Measurements from ENCODE around the gene MFSD8.
A peak's percentile ranks its signal among the peaks of the same experiment; 100 is the strongest.
"Not testable (repeated sequence)": the region's sequence is repeated elsewhere in the genome, so short reads cannot be mapped to it uniquely, and the experiment has no call there.

The MFSD8 gene

GRCh38 chr4:127975121-127975770, 10.3 kb upstream of the MFSD8 start:
- no peaks in the 10 kb centered on the region for H3K27me3 ChIP-seq (ENCODE audit: control insufficient read depth, insufficient read depth, low read length)

GRCh38 chr4:127970925-127971324, 6.0 kb upstream of the MFSD8 start:
- not testable (repeated sequence) for H3K4me1 ChIP-seq (ENCODE audit: control insufficient read depth, insufficient read depth, low read length); H3K27me3 ChIP-seq (ENCODE audit: control insufficient read depth, insufficient read depth, low read length); H3K36me3 ChIP-seq (ENCODE audit: control insufficient read depth, insufficient read depth, low read length); H3K9ac ChIP-seq (ENCODE audit: low read depth, low read length); H3K4me3 ChIP-seq (ENCODE audit: low read depth, low read length); H3K9me3 ChIP-seq (ENCODE audit: control insufficient read depth, insufficient read depth, low read length)

More at GRCh38 chr4:127975121-127975770, 10.3 kb upstream of the MFSD8 start:
- no peaks in the 10 kb centered on the region for H3K36me3 ChIP-seq (ENCODE audit: control insufficient read depth, insufficient read depth, low read length)
- no peak overlapping the region for H3K9ac ChIP-seq (ENCODE audit: low read depth, low read length)
- no peaks in the 10 kb centered on the region for H3K9me3 ChIP-seq (ENCODE audit: control insufficient read depth, insufficient read depth, low read length)
- H3K4me1 ChIP-seq (ENCODE audit: control insufficient read depth, insufficient read depth, low read length) = no peaks in the 10 kb centered on the region
- no peak overlapping the region for H3K4me3 ChIP-seq (ENCODE audit: low read depth, low read length)

- H3K4me1 ChIP-seq (ENCODE audit: control insufficient read depth, insufficient read depth, low read length) = no peaks in the 10 kb centered on the region
- H3K9ac ChIP-seq (ENCODE audit: low read depth, low read length) = no peak overlapping the region
- H3K27me3 ChIP-seq (ENCODE audit: control insufficient read depth, insufficient read depth, low read length) = no peaks in the 10 kb centered on the region
Observed at GRCh38 chr4:127968586-127968985, 3.6 kb upstream of the MFSD8 start.

GRCh38 chr4:127967141-127967775, 2.3 kb upstream of the MFSD8 start:
- H3K9me3 ChIP-seq (ENCODE audit: control insufficient read depth, insufficient read depth, low read length) = no peaks in the 10 kb centered on the region
- no peaks in the 10 kb centered on the region for H3K4me1 ChIP-seq (ENCODE audit: control insufficient read depth, insufficient read depth, low read length)
- no peak overlapping the region for H3K4me3 ChIP-seq (ENCODE audit: low read depth, low read length)
- no peak overlapping the region for H3K9ac ChIP-seq (ENCODE audit: low read depth, low read length)
- no peaks in the 10 kb centered on the region for H3K27me3 ChIP-seq (ENCODE audit: control insufficient read depth, insufficient read depth, low read length)
- H3K36me3 ChIP-seq (ENCODE audit: control insufficient read depth, insufficient read depth, low read length) = no peaks in the 10 kb centered on the region

More at GRCh38 chr4:127968586-127968985, 3.6 kb upstream of the MFSD8 start:
- Histone ChIP-seq H3K9me3 (ENCODE audit: control insufficient read depth, insufficient read depth, low read length) (no peaks in the 10 kb centered on the region), H3K4me3 (ENCODE audit: low read depth, low read length) (no peak overlapping the region), H3K36me3 (ENCODE audit: control insufficient read depth, insufficient read depth, low read length) (no peaks in the 10 kb centered on the region)

- no peaks in the 10 kb centered on the region for H3K36me3 ChIP-seq (ENCODE audit: control insufficient read depth, insufficient read depth, low read length)
- H3K27me3 ChIP-seq (ENCODE audit: control insufficient read depth, insufficient read depth, low read length) = no peaks in the 10 kb centered on the region
- no peaks in the 10 kb centered on the region for H3K9me3 ChIP-seq (ENCODE audit: control insufficient read depth, insufficient read depth, low read length)
- H3K4me1 ChIP-seq (ENCODE audit: control insufficient read depth, insufficient read depth, low read length) = no peaks in the 10 kb centered on the region
- H3K9ac ChIP-seq (ENCODE audit: low read depth, low read length) = peak overlapping the region; percentile 86
- peak overlapping the region; percentile 95 for H3K4me3 ChIP-seq (ENCODE audit: low read depth, low read length)
Observed at GRCh38 chr4:127965803-127966175, 816 bp upstream of the MFSD8 start.

- H3K36me3 ChIP-seq (ENCODE audit: control insufficient read depth, insufficient read depth, low read length); H3K4me1 ChIP-seq (ENCODE audit: control insufficient read depth, insufficient read depth, low read length); H3K9me3 ChIP-seq (ENCODE audit: control insufficient read depth, insufficient read depth, low read length); H3K27me3 ChIP-seq (ENCODE audit: control insufficient read depth, insufficient read depth, low read length): not testable (repeated sequence)
- H3K9ac ChIP-seq (ENCODE audit: low read depth, low read length) = peak overlapping the region; percentile 88
- peak overlapping the region; percentile 95 for H3K4me3 ChIP-seq (ENCODE audit: low read depth, low read length)
Observed at GRCh38 chr4:127964426-127965061, 429 bp downstream of the MFSD8 start.

GRCh38 chr4:127963633-127964398, 1.2 kb downstream of the MFSD8 start:
- H3K9me3 ChIP-seq (ENCODE audit: control insufficient read depth, insufficient read depth, low read length); H3K9ac ChIP-seq (ENCODE audit: low read depth, low read length); H3K36me3 ChIP-seq (ENCODE audit: control insufficient read depth, insufficient read depth, low read length); H3K27me3 ChIP-seq (ENCODE audit: control insufficient read depth, insufficient read depth, low read length); H3K4me1 ChIP-seq (ENCODE audit: control insufficient read depth, insufficient read depth, low read length): not testable (repeated sequence)
- peak overlapping the region; percentile 95 for H3K4me3 ChIP-seq (ENCODE audit: low read depth, low read length)

GRCh38 chr4:127959794-127960193, 5.2 kb downstream of the MFSD8 start:
- Histone ChIP-seq H3K27me3 (ENCODE audit: control insufficient read depth, insufficient read depth, low read length) (no peaks in the 10 kb centered on the region), H3K9ac (ENCODE audit: low read depth, low read length) (no peak overlapping the region), H3K4me3 (ENCODE audit: low read depth, low read length) (no peak overlapping the region), H3K4me1 (ENCODE audit: control insufficient read depth, insufficient read depth, low read length) (no peaks in the 10 kb centered on the region), H3K9me3 (ENCODE audit: control insufficient read depth, insufficient read depth, low read length) (no peaks in the 10 kb centered on the region), H3K36me3 (ENCODE audit: control insufficient read depth, insufficient read depth, low read length) (no peaks in the 10 kb centered on the region)

GRCh38 chr4:127957105-127957504, 7.9 kb downstream of the MFSD8 start:
- H3K27me3 ChIP-seq (ENCODE audit: control insufficient read depth, insufficient read depth, low read length) = no peaks in the 10 kb centered on the region
- H3K36me3 ChIP-seq (ENCODE audit: control insufficient read depth, insufficient read depth, low read length) = no peaks in the 10 kb centered on the region
- no peaks in the 10 kb centered on the region for H3K9me3 ChIP-seq (ENCODE audit: control insufficient read depth, insufficient read depth, low read length)
- no peaks in the 10 kb centered on the region for H3K4me1 ChIP-seq (ENCODE audit: control insufficient read depth, insufficient read depth, low read length)
- H3K4me3 ChIP-seq (ENCODE audit: low read depth, low read length) = no peak overlapping the region
- H3K9ac ChIP-seq (ENCODE audit: low read depth, low read length) = no peak overlapping the region

GRCh38 chr4:127936974-127937373, 28.0 kb downstream of the MFSD8 start:
- no peak overlapping the region for H3K4me3 ChIP-seq (ENCODE audit: low read depth, low read length)
- H3K9ac ChIP-seq (ENCODE audit: low read depth, low read length) = no peak overlapping the region
- no peaks in the 10 kb centered on the region for H3K36me3 ChIP-seq (ENCODE audit: control insufficient read depth, insufficient read depth, low read length)
- H3K27me3 ChIP-seq (ENCODE audit: control insufficient read depth, insufficient read depth, low read length) = no peaks in the 10 kb centered on the region
- H3K4me1 ChIP-seq (ENCODE audit: control insufficient read depth, insufficient read depth, low read length) = no peaks in the 10 kb centered on the region
- no peaks in the 10 kb centered on the region for H3K9me3 ChIP-seq (ENCODE audit: control insufficient read depth, insufficient read depth, low read length)

- not testable (repeated sequence) for H3K9me3 ChIP-seq (ENCODE audit: control insufficient read depth, insufficient read depth, low read length); H3K4me1 ChIP-seq (ENCODE audit: control insufficient read depth, insufficient read depth, low read length); H3K36me3 ChIP-seq (ENCODE audit: control insufficient read depth, insufficient read depth, low read length); H3K9ac ChIP-seq (ENCODE audit: low read depth, low read length); H3K4me3 ChIP-seq (ENCODE audit: low read depth, low read length); H3K27me3 ChIP-seq (ENCODE audit: control insufficient read depth, insufficient read depth, low read length)
Observed at GRCh38 chr4:127931836-127932235, 33.1 kb downstream of the MFSD8 start.
